ENCODE measurements around the gene NPHP4. TPM values are rescaled to one million over a fixed set of nuclear protein-coding genes. Genes with fewer than 3 reads are reported as not detected.

Gene NPHP4
- polyA plus RNA-seq, 3 donors = 0.39 to 13.7 (median 1.2) TPM

- Mint-ChIP-seq H3K27me3 (ENCODE audit: low read depth in 3 of 3) (peaks cover 0 to 2% (median 0%) of the 10 kb centered on the region in 3 donors), H3K4me3 (no peak overlapping the region), H3K36me3 (peaks cover 22 to 26% of the 10 kb centered on the region in 2 donors), H3K9me3 (peaks cover 0 to 2% (median 0%) of the 10 kb centered on the region in 7 donors), H3K4me1 (peaks cover 5% of the 10 kb centered on the region), H3K27ac (no peak overlapping the region)
- Histone ChIP-seq H2AFZ (ENCODE audit: insufficient read depth, low read depth, low read length, poor library complexity, severe bottlenecking) (no peak overlapping the region), H3K79me2 (ENCODE audit: insufficient read depth, low read length) (no peaks in the 10 kb centered on the region), H3K27me3 (ENCODE audit: control insufficient read depth in 2 of 2, insufficient read depth in 2 of 2, low read length in 2 of 2) (no peaks in the 10 kb centered on the region), H3K4me1 (ENCODE audit: control insufficient read depth in 1 of 2, insufficient read depth in 2 of 2, low read length in 2 of 2) (no peaks in the 10 kb centered on the region), H3K27ac (ENCODE audit: low read depth in 1 of 2, low read length in 2 of 2) (no peak overlapping the region), H3K4me2 (replicated peaks; ENCODE audit: extremely low read depth, low read length, poor library complexity, severe bottlenecking) (no peak overlapping the region), H3K4me3 (replicated peaks in 1 of 3; ENCODE audit: low read depth in 2 of 3, low read length in 3 of 3) (no peak overlapping the region), H3K9me3 (replicated peaks in 1 of 2; ENCODE audit: control insufficient read depth in 1 of 2, insufficient read depth in 1 of 2, low read length in 2 of 2) (no peaks in the 10 kb centered on the region), H3K9ac (ENCODE audit: insufficient read depth, low read length, poor library complexity, severe bottlenecking) (no peak overlapping the region), H4K20me1 (ENCODE audit: insufficient read depth, low read length) (no peaks in the 10 kb centered on the region), H3K36me3 (replicated peaks in 1 of 2; ENCODE audit: control insufficient read depth in 1 of 2, insufficient read depth in 2 of 2, low read length in 2 of 2) (peaks cover 6 to 14% of the 10 kb centered on the region in 2 donors)
- 93% methylated on average over 3 of the region's 5 CpGs for WGBS (ENCODE audit: insufficient coverage)
- DNase-seq = no peak
- TF ChIP-seq, protein P1, sequence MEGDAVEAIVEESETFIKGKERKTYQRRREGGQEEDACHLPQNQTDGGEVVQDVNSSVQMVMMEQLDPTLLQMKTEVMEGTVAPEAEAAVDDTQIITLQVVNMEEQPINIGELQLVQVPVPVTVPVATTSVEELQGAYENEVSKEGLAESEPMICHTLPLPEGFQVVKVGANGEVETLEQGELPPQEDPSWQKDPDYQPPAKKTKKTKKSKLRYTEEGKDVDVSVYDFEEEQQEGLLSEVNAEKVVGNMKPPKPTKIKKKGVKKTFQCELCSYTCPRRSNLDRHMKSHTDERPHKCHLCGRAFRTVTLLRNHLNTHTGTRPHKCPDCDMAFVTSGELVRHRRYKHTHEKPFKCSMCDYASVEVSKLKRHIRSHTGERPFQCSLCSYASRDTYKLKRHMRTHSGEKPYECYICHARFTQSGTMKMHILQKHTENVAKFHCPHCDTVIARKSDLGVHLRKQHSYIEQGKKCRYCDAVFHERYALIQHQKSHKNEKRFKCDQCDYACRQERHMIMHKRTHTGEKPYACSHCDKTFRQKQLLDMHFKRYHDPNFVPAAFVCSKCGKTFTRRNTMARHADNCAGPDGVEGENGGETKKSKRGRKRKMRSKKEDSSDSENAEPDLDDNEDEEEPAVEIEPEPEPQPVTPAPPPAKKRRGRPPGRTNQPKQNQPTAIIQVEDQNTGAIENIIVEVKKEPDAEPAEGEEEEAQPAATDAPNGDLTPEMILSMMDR (IDR thresholded peaks at IDR 0.05) = no peak
- intact Hi-C loops (cut with micrococcal nuclease) = no loop called here
These were observed 56.1 kb downstream of the NPHP4 start for GRCh38 chr1:5936126-5936525.

GRCh38 chr1:5935026-5935425, 57.2 kb downstream of the NPHP4 start:
- H3K27me3 ChIP-seq (ENCODE audit: control insufficient read depth in 2 of 2, insufficient read depth in 2 of 2, low read length in 2 of 2) = no peaks in the 10 kb centered on the region
- peaks cover 6 to 14% of the 10 kb centered on the region in 2 donors for H3K36me3 ChIP-seq (replicated peaks in 1 of 2; ENCODE audit: control insufficient read depth in 1 of 2, insufficient read depth in 2 of 2, low read length in 2 of 2)
- no peaks in the 10 kb centered on the region for H4K20me1 ChIP-seq (ENCODE audit: insufficient read depth, low read length)
- no peaks in the 10 kb centered on the region for H3K4me1 ChIP-seq (ENCODE audit: control insufficient read depth in 1 of 2, insufficient read depth in 2 of 2, low read length in 2 of 2)
- no peaks in the 10 kb centered on the region for H3K79me2 ChIP-seq (ENCODE audit: insufficient read depth, low read length)
- Mint-ChIP-seq H3K4me3 (no peak overlapping the region), H3K9me3 (peaks cover 0 to 2% (median 0%) of the 10 kb centered on the region in 7 donors), H3K4me1 (peaks cover 5% of the 10 kb centered on the region), H3K27ac (no peak overlapping the region), H3K27me3 (ENCODE audit: low read depth in 3 of 3) (peaks cover 0 to 2% (median 0%) of the 10 kb centered on the region in 3 donors), H3K36me3 (peaks cover 26% of the 10 kb centered on the region in 2 donors)
- no peak for DNase-seq
- H3K9me3 ChIP-seq (replicated peaks in 1 of 2; ENCODE audit: control insufficient read depth in 1 of 2, insufficient read depth in 1 of 2, low read length in 2 of 2) = no peaks in the 10 kb centered on the region
- no peak overlapping the region for H3K9ac ChIP-seq (ENCODE audit: insufficient read depth, low read length, poor library complexity, severe bottlenecking)
- H3K27ac ChIP-seq (ENCODE audit: low read depth in 1 of 2, low read length in 2 of 2) = no peak overlapping the region
- no peak overlapping the region for H2AFZ ChIP-seq (ENCODE audit: insufficient read depth, low read depth, low read length, poor library complexity, severe bottlenecking)
- TF ChIP-seq, protein P1 (IDR thresholded peaks at IDR 0.05) = no peak
- H3K4me2 ChIP-seq (replicated peaks; ENCODE audit: extremely low read depth, low read length, poor library complexity, severe bottlenecking) = no peak overlapping the region
- 96% methylated on average over 3 of the region's 6 CpGs for WGBS (ENCODE audit: insufficient coverage)
- intact Hi-C loops (cut with micrococcal nuclease) = no loop called here
- H3K4me3 ChIP-seq (replicated peaks in 1 of 3; ENCODE audit: low read depth in 2 of 3, low read length in 3 of 3) = no peak overlapping the region
